Suppressor macrophage (primary cell): Measurements from ENCODE around the gene TNFAIP8L1.
A peak's percentile ranks its signal among the peaks of the same experiment; 100 is the strongest.

Experiments
- DNase-seq, 4 experiments: peaks; one replicate each; pipeline ENCODE4 v3.0.0-alpha.2; 2020 to 2022

Gene TNFAIP8L1

DNA sequence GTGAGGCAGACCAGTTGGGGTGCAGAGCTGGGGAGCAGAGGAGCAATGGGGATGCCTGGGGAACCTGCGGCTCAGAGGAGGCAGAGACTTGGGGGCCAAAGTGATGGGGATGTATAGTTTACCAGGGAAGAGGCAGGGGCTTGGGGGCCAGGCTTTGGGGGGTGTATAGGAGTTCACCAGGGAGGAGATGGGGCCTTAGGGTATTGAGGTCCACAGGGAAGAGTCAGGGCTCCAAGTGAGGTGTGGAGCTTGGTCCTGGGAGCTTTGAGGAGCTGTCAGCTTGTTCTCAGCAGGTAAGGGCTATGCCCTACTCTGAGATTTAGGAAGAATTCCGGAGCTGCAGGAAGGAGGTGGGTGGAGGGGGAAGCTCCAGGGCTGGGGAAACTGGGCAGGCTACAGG is 10.8 kb downstream of the TNFAIP8L1 start:
- DNase-seq: no peak

DNA sequence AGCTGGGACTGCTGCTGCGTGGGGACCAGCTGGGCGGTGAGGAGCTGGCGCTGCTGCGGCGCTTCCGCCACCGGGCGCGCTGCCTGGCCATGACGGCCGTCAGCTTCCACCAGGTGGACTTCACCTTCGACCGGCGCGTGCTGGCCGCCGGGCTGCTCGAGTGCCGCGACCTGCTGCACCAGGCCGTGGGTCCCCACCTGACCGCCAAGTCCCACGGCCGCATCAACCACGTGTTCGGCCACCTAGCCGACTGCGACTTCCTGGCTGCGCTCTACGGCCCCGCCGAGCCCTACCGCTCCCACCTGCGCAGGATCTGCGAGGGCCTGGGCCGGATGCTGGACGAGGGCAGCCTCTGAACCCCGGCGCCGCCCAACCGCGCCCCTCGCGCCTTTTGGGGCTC is 12.8 kb downstream of the TNFAIP8L1 start:
- DNase-seq: no peak

DNA sequence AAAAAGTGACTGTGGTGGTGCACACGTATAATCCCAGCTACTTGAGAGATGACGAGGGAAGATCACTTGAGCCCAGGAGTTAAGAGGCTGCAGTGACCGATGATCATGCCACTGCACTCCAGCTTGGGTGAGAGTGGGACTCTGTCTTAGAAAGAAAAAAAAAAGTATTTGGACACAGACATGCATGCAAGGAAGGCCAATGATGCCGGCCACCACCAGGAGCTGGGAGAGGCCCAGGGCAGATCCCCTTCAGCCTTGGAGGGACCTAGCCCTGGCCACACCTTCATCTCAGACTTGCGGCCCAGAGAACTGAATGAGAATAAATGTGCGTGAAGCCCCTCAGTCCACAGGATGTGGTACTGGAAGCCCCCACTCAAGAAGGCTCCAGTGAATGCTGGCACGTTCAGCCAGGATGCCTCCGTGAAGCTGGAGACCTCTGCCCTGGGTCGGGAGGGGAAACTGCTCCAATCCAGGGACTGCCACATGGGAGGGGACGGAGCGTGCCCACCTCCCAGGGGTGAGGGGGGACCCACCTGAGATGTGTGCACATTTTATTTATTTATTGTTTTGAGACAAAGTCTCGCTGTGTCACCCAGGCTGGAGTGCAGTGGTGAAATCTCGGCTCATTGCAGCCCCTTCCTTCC is 14.6 kb downstream of the TNFAIP8L1 start:
- no peak for DNase-seq

DNA sequence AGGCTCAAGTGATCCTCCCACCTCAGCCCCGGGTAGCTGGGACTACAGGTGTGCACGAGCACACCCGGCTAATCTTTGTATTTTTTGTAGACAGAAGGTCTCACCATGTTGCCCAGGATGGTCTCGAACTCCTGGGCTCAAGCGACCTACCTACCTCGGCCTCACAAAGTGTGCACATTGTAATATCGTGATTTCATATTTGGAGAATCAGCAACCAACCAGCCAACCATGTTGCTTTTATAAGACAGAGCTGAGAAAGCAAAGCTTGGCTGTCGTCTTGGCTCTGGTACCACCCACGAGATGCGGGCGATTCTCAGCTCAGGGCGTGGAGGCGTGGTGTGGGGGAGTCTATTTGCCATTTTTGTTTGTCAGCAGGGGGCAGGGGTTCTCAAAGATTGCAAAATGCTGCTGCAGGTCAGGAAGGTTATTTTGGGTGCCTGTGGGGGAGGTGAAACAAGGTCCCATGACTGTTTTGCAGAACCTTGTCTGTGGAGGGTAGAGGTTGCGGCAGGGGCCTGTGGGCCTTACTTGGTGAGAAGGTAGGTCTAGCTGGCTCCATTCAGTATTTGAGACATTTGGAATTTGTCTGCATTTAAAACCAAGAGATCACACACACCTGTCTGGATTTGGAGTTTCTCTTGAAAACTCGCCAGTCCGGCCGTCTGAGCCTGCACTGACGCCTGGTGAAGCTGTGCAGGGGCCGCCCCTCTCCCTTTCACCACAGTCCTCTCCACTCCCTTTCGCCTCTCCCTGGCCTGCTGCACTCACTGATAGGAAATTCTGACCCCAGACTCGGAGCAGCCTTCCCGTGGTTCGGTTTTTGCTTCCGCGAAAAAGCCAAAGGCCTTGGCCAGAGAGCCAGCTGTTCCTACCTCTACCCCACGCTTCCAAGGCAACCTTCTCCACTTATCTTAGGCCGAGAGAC is 15.4 kb downstream of the TNFAIP8L1 start:
- DNase-seq: peak; percentile 66 to 83 (median 80)

DNA sequence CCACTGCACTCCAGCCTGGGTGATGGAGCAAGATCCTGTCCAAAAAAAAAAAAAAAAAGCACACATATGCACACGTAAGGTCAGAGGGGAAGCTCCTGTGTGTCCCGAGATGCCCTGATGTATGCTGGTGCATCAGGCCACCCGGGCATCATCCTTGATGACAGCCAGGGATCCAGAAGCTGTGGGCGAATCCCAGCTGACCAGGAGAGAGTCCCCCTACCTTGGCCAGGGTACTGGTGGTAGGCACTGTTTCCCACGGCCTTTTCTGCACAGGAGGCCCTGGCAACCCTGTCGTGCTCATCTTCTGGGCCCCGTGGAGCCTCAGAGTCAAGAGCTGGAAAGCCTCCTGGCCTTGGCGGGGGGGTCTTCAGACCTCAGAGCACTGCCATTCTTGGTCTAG is 16.8 kb downstream of the TNFAIP8L1 start:
- peak in 2 of 4 experiments; percentile 40 to 59 for DNase-seq

DNA sequence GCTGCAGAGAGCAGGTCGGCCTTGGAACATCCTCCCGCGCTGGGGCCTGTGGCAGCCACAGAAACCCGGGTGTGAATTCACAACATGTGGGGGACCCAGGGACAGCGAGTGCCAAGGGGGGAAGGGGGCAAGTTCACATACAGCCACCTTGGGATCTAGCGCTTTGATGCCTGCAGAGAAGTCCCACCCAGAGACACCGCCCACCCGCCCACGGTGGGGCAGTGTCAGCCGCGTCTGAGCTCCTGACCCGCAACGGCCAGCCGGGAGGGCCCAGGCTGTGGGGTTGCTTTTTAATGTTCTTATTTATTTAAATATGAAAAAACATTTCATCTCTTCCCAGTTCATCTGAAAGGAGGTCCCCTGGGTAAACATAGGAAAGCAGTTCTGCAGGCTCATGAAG is 17.9 kb downstream of the TNFAIP8L1 start:
- peak in 1 of 4 experiments; percentile 26 for DNase-seq

DNA sequence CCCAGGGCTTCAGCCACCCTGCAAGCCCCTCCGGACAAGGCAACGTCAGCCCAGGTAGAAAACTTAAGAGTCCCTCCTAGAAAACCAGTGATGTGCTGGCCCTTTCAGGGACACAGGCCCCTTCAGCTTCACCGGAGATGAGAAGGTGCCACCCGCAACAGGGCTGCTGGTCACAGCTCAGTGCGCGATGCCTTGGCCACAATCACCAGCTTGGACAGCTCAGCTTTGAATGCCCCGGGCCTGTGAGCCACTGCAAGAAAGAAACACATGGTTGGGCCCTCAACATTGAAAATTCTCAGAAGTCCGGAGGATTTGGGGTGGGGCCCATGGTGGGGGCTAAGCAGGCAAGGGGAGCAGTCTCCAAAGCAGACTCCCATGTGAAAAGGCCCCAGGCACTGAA is 18.5 kb downstream of the TNFAIP8L1 start:
- DNase-seq: no peak

DNA sequence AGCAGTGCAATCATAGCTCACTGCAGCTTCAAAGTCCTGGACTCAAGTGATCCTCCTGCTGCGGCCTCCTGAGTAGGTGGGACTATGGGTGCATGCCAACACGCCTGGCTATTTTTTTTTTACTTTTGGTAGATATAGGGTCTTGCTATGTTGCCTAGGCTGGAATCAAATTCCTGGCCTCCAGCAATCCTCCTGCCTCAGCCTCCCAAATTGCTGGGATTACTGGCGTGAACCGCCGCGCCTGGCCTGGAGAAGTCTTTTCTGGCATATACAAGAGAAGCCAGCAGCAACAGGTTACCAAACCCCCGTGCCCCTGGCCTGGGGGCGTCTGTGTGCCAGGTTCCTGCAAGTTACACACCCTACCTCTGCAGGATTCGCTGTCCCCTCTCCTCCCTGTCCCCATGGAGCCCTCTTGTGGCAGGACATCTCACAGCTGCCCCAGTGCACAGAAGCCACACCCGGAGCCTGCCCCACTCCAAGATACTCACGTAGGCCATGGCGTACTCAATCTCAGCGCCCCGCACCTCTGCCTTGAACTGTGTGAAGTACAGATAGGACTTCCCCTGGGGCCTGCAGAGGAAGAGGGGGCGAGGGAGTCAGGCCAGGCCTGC is 21.0 kb downstream of the TNFAIP8L1 start:
- peak in 3 of 4 experiments; percentile 51 to 71 (median 60) for DNase-seq

DNA sequence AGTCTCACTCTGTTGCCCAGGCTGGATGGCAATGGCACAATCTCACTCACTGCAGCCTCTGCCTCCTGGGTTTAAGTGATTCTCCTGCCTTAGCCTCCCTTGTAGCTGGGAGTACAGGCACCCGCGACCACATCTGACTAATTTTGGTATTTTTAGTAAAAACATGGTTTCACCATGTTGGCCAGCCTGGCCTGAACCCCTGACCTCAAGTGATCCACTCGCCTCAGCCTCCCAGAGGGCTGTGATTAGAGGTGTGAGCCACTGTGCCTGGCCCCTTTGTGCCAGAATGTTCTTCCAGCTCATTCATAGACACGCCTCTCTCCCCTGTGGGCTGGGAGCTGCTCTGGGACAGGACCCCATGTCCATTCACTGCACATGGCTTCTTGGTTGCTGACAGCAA is 21.7 kb downstream of the TNFAIP8L1 start:
- no peak for DNase-seq

DNA sequence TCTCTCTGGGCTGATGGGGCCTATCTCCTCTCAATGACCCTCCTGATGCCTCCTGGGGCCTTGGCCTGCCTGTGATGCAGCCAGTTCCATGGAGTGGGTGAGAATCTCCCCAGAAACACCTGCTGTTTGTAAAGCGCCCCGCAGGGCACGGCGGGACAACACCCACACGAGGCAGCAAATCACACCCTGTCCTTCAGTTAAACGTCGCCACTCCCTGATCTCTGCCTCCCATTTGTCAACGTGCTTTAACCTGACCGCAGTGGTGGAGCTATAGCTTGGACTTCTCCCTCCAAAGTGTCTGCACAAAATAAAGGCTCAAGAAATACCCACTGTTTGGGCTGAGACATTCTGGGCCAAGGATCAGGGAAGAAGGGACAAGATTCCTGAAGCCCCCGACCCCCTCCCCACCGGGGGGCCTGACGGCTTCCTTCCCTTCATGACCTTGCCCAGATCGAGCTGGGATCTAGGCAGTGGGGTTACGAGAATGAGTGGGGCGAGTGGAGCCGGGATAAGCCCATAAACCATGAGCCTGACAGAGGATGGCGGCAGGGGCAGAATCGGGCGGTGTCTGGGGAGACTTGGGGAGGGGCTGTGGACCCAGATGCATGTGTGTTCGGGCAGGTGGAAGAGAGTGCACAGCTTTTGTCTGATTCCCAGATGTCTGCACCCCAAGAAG is 22.8 kb downstream of the TNFAIP8L1 start:
- no peak for DNase-seq

DNA sequence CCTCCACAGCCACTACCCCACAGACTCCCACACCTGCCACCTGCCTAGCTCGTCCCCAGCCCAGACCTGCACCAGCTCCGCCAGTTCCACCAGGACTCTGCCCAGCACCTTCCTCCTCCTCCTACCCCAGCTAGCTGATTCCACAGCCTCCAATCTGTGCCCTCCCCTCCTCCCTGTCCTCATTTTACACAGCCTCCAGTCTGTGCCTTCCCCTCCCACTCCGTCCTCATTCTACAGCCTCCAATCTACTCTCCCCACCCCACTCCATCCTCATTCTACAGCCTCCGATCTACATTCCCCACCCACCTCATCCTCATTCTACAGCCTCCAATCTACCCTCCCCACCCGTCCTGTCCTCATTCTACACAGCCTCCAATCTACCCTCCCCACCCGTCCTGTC is 23.5 kb downstream of the TNFAIP8L1 start:
- no peak for DNase-seq

DNA sequence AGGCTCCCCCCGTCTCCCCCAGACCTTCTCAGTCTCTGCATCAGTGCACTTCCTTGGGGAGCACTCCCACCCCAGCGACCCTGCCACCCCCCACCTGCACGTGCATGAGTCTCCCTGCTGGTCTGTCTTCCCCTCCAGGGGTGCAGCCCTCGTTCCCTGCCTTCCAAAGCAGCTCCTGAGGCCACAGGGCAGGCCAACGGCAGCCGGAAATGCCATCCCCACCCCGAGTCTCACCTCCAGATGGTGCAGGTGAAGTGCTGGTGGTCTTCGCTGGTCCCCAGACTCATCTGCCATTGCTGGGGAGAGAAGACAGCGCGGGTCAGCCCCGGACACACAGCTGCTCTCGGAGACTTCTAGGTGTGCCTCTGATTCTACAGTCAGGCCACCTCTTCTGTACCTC is 25.3 kb downstream of the TNFAIP8L1 start:
- no peak for DNase-seq

DNA sequence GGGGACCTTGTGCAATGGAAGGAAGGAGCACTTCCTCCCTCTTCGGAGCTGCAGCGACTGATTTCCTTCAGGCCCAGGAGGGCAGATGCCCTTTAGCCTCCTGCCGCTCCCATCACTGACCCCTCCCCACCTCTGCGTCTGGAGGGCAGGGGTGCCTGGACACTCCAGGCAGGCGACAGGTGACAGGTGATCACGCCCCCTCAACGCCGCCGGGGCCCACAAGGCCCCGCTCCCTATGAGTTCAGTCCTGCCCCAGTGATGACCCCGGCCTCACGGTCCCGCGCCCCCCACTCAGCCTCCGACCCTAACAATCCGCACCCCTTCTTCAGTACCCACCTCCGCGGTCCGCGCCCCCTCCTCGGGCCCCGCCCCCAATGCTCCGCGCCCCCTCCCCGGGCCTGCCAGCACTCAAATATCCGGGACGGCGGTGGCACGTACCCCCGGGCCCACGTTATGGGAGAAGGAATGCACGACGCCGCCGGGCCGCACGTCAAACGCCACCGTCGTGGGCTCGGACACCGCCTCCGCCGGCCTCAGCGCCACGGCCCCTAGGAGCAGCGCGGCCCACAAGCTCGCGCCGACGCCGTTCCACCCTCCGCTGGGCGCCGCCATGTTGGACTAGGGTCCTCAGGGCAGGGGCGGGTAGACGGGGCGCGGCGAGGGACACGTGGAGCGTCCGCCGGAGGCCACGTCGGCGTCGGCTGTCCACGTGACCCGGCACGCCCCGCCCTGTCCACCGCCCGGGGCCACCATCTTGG is 30.6 kb downstream of the TNFAIP8L1 start, which contains the start of gene MYDGF:
Gene MYDGF, minus strand, starts transcription at position 620 of the 758 bp plus-strand sequence. Its CDS starts 8 bp downstream, at position 612.
- peak; percentile 95 to 98 (median 97) for DNase-seq

DNA sequence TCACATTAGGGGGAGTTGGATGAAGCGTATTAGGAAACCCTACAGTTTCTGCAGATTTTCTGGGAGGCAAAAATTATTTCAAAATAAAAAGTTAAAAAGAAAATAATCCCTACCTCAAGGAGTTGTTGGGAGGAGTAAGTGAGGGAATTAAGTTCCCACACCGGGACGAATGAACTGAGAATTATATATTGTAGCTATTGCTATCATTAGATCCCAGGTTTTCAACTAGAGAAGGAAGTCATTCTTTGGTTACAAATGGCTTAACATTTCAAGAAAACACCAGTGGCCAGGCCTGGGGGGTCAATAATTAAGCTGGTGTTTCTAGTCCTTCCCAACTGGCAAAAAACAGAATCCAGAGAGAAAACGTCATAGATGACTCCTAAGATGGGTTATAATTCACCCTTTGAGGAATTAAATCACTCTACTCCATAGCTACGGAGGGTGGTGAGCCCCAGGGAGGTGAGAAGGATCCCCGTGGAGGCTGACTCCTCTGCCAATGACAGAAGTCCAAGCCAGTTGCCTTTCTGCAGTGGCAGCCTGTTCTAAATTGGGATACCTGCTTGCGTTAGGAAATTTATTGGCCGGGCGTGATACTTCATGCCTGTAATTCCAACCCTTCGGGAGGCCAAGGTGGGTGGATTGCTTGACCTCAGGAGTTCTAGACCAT is 32.0 kb downstream of the TNFAIP8L1 start:
- DNase-seq: no peak

DNA sequence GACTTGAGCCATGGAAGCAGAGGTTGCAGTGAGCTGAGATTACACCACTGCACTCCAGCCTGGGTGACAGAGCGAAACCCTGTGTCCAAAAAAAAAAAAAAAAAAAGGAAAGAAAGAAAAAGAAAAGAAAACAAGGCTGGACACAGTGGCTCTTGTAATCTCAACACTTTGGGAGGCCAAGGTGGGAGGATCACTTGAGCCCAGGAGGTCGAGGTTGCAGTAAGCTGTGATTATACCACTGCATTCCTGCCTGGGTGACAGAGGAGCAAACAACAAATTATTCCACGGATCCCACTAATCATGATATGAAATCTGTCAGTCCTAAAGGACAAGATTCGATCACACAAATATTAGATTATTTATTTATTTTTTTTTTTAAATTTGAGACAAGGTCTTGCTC is 33.9 kb downstream of the TNFAIP8L1 start:
- no peak for DNase-seq

DNA sequence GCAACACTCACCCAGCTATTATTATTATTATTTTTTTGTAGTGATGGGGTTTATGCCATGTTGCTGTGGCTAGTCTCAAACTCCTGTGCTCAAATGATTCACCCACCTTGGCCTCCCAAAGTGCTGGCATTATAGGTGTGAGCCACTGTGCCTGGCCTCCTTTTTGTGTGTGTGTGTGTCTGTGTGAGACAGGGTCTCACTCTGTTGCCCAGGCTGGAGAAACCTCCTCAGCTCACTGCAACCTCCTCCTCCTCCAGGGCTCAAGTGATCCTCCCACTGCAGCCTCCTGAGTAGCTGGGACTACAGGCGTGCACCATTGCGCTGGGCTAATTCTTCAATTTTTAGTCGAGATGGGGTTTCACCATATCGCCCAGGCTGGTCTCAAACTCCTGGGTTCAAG is 34.4 kb downstream of the TNFAIP8L1 start:
- no peak for DNase-seq

DNA sequence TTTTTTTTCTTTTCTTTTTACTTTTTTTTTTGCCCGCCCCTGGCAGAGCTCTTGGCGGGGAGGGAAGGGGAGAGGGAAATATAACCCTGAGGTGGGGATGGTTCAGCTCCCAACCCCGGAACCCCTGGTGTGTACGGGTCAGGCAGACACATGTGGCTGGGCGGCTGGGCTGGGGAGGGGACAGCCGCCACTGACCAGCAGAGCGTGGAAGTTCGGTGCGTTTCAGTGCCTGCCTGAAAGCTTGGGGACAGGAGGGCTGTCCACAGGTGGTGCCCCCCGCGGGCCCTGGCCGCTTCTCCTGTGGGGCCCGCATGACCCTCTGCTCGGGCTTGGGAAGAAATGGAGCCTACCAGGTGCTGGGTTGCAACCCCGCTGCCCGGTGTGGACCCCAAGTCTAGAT is 36.0 kb downstream of the TNFAIP8L1 start:
- DNase-seq: no peak

DNA sequence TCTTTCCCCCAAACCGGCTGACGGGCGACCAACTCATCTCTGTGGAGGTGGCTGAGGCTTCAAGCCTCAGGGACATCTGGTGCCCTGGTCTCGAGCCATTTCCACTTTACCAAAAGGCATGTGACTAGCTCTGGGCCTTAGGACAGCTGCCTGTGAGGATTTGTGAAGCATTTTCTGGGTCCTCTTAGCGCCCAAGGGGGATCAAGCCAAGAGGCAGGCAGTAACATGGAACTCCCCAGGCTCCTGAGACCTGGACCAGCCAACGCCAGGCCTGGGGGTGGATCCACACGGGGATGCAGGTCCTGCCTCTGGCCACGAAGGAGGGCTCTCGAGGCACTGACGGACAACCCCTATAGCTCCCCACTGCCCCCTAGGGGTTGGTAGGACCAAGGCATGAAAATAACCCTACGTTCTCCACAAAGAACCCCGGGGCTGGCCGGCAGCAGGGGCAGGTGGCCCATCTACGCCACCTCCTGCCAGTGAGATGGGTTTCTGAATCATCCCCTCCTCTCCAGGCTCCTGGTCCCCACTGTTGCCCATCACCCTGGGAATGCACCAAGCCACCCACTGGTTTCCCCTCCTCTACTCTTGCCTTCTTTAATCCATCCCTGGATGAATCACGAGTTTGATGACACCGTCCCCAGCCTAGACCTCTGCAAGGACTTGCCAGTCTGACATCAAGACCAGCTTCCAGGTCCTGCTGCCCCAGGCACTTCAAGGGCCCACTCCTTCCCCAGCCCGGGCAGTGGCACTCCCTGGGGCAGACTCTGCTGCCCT is 37.8 kb downstream of the TNFAIP8L1 start:
- peak in 3 of 4 experiments; percentile 57 to 70 (median 60) for DNase-seq

DNA sequence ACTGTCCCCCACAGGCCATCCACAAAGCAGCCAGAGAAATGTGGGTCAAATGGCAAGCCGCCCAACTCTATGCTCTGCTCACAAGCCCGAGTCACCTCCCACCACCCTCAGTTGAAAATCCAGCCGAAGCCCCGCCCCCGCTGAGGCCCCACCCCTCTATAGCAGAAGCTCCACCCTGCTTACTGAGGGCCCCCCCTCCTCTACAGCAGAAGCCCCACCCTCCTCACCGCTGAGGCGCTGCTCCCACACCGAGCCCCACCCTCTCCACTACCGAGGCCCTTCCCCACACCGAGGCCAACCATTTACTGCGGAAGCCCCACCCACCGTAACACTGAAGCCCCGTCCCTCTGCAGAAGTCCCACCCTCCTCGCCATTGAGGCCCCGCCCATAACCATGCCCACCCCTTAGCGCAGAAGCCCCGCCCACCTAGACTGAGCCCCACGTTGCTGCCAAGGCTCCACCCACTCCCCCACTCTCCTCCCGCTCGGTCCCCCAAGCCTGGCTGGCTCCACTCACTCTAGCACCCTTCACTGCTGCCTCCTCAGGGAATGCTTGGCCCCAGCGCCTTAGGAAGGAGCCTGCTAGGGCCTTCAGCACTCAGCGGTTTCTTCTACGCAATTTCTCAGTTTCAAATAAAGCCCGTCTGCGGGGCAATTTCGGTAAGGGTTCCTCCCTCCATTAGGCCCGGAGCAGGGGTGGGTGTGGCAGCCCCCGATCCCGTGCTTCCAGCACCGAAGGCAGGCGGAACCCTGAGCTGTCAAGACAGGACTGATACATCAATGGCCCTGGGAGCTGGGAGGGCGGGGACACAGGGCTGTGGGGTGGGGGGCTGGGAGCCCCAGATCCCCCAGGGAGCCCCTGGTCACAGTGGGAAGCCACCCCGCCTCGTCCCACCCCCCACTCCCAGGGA is 39.8 kb downstream of the TNFAIP8L1 start:
- no peak for DNase-seq
